Measurements from ENCODE around the gene MICB. TPM values are rescaled to one million over a fixed set of nuclear protein-coding genes. Genes with fewer than 3 reads are reported as not detected.

Gene MICB
- total RNA-seq, 2 donors from 2014 or later: 5.6 to 6.7 TPM

DNA sequence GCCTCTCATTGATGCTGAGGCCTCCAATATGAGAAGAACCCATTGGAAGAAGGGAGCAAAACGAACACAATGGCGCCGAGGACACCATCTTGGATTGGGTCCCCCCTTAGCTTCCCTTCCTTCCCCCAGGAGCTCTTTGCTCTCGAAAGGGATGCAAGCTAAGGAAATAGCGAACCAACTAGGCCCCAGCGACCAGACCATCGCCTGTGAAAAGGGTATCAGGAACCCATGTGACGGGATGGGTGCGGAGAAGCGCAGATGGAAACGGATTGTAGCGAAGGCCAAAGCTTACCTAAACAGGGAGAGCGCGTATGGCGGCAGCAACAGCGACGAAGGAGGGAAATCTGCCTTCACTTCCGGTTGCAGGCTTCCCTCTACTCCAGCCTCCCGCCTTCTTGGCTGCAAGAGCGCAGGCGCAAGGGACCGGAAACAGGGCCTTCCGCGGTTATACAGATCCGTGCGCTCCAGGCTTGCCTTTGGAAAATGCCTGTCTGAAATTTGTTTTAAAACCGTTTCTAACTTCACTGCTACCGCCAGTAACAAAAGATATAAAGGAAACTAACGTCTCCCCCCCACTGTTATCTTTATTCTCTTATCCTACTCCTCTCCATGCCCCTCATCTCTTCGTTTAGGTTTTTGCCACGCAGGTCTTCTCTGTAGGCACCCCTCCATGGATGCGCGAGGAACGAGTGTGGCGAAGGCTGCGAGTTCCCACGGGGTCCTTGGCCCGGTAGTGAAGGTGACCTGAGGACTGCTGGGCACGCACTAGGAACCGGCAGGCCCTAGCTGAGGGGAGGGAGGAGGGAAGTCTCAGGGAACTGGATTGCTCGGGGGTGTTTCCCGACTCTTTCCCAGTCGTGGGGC is 43.9 kb downstream of the MICB start, which contains the start of gene DDX39B:
DDX39B (minus strand) TSS at position 346 of the 864 bp plus-strand sequence. CDS start 1,471 bp downstream, outside the sequence.
- peak; percentile 96 for DNase-seq
- Histone ChIP-seq H3K27ac (peak within 1 kb of the TSS; percentile 95), H3K9me3 (no peaks in the 10 kb centered on the region), H3K9ac (ENCODE audit: low read depth in 2 of 2, low read length in 2 of 2) (peak within 1 kb of the TSS; percentile 77 to 85), H3K27me3 (no peaks in the 10 kb centered on the region), H3K4me3 (peak within 1 kb of the TSS; percentile 72), H3K36me3 (peaks cover 11% of the 10 kb centered on the region), H3K4me1 (peaks cover 11% of the 10 kb centered on the region)
- TF ChIP-seq, protein P1, sequence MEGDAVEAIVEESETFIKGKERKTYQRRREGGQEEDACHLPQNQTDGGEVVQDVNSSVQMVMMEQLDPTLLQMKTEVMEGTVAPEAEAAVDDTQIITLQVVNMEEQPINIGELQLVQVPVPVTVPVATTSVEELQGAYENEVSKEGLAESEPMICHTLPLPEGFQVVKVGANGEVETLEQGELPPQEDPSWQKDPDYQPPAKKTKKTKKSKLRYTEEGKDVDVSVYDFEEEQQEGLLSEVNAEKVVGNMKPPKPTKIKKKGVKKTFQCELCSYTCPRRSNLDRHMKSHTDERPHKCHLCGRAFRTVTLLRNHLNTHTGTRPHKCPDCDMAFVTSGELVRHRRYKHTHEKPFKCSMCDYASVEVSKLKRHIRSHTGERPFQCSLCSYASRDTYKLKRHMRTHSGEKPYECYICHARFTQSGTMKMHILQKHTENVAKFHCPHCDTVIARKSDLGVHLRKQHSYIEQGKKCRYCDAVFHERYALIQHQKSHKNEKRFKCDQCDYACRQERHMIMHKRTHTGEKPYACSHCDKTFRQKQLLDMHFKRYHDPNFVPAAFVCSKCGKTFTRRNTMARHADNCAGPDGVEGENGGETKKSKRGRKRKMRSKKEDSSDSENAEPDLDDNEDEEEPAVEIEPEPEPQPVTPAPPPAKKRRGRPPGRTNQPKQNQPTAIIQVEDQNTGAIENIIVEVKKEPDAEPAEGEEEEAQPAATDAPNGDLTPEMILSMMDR (IDR thresholded peaks at IDR 0.05): no peak
- intact Hi-C loops (cut with DNase I): loop anchor here (10.0 kb wide), 1 partner anchor 47 kb away; the partner anchor contains the start of gene MICB

DNA sequence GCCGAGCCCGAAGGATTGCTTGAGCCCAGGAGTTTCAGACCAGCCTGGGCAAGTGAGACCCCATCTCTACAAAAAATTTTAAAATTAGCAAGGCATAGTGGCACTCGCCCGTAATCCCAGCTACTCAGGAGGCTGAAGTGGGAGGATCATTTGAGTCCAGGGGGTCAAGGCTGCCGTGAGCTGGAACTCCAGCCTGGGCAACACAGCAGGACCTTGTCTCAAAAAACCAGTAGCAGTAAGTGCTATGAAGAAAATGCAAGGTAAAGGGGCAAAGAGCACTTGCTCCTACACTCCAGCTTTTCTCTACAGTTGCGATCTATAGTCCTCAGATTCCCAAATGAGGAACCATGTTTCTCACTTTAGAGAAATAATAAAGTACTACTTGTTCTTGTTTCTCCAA is 45.7 kb downstream of the MICB start:
- Histone ChIP-seq H3K27me3 (no peaks in the 10 kb centered on the region), H3K4me1 (peaks cover 18% of the 10 kb centered on the region), H3K9ac (ENCODE audit: low read depth in 2 of 2, low read length in 2 of 2) (no peak overlapping the region), H3K9me3 (no peaks in the 10 kb centered on the region), H3K36me3 (peaks cover 4% of the 10 kb centered on the region), H3K4me3 (no peak overlapping the region), H3K27ac (no peak overlapping the region)
- DNase-seq: no peak
- intact Hi-C loops (cut with DNase I): loop anchor here (10.0 kb wide), 1 partner anchor 49 kb away; the partner anchor contains the start of gene MICB
- TF ChIP-seq, protein P1 (IDR thresholded peaks at IDR 0.05): no peak

DNA sequence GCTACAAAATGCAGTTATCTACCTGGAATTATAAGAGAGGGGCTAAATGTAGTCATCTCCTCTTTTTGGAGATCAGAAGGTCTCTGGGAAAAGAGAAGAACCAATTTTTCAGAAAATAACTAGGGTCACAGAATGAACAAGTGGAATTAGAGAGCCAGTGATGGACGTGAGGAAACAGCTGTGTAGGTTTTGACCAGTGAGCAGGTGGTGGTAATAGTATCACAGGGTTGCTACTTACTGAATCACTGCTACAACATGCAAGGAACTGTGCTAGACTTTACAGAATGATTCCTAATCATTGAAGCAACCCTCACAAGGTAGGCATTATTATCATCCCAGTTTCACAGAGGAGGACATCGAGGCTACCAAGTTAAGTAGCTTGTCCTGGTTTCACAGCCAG is 46.7 kb downstream of the MICB start:
- H3K9me3 ChIP-seq: no peaks in the 10 kb centered on the region
- H3K27me3 ChIP-seq: no peaks in the 10 kb centered on the region
- H3K9ac ChIP-seq (ENCODE audit: low read depth in 2 of 2, low read length in 2 of 2): no peak overlapping the region
- H3K27ac ChIP-seq: no peak overlapping the region
- intact Hi-C loops (cut with DNase I): loop anchor here (10.0 kb wide), 1 partner anchor 50 kb away; the partner anchor contains the start of gene MICB
- no peak overlapping the region for H3K4me3 ChIP-seq
- H3K36me3 ChIP-seq: no peaks in the 10 kb centered on the region
- TF ChIP-seq, protein P1 (IDR thresholded peaks at IDR 0.05): no peak
- H3K4me1 ChIP-seq: peaks cover 10% of the 10 kb centered on the region
- DNase-seq: no peak

DNA sequence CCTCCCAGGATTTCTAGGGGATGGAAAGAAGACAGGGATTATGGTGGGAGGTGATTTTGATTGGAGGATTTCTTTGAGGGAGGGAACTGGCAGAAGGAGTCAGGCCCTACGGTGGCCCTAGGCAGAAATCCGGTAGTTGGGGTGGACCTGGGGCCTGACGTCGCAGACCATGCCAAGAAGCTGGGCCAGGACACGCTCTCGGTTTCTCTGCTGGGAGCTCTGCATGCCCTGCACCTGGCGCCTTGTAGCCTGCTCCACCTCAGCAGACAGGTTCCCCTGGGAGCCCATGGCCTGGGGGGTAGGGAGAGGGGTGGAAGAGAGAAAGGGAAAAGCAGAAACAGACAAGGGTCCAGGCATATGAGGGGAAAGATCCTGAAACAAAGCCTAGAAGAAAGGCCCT is 47.3 kb downstream of the MICB start:
- Histone ChIP-seq H3K9ac (ENCODE audit: low read depth in 2 of 2, low read length in 2 of 2) (no peak overlapping the region), H3K4me1 (peaks cover 8% of the 10 kb centered on the region), H3K36me3 (no peaks in the 10 kb centered on the region), H3K9me3 (no peaks in the 10 kb centered on the region), H3K27me3 (no peaks in the 10 kb centered on the region), H3K4me3 (no peak overlapping the region), H3K27ac (no peak overlapping the region)
- DNase-seq: no peak
- intact Hi-C loops (cut with DNase I): loop anchor here (10.0 kb wide), 1 partner anchor 50 kb away; the partner anchor contains the start of gene MICB
- TF ChIP-seq, protein P1 (IDR thresholded peaks at IDR 0.05): no peak

DNA sequence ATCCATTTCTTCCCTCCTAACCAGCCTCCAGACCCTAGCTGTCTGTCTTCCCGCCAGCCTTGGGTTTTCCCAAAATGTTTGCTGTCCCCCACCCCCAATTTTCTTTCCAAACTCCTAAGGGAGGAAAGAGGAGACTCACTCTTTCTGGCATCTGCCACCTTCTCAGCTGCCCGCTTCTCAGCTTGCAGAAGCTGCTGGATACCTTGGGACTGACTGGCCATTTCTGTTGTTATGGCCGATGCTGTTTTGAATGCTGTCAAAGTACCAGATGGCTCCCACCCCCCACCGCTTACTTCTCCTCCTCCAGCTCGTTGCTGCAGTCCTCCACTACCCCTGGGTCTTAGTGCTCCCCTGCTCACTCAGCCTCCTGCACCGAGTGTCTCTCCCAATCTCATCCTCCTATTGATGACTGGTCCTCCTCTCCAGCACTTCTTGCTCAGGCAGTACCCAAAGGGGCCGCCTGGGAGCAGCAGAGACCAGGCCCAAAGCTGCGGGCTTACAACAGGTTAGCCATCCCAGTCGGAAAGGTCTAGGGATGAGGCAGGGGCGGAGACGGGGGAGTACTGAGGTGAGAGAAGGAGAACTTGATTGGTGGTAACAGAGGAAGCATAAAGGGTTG is 48.5 kb downstream of the MICB start, which contains the start of gene ATP6V1G2:
ATP6V1G2 (minus strand) TSS at position 270 of the 619 bp plus-strand sequence; CDS start at position 221, 49 bp downstream.
- TF ChIP-seq, protein P1 (IDR thresholded peaks at IDR 0.05): peak; percentile 92
- intact Hi-C loops (cut with DNase I): loop anchor here (2.0 to 10.0 kb wide), 2 partner anchors 52 kb away; partner anchors contain the start of gene MICB
- no peaks in the 10 kb centered on the region for H3K36me3 ChIP-seq
- no peaks in the 10 kb centered on the region for H3K9me3 ChIP-seq
- peak within 1 kb of the TSS; percentile 58 to 76 for H3K9ac ChIP-seq (ENCODE audit: low read depth in 2 of 2, low read length in 2 of 2)
- DNase-seq: peak; percentile 94
- peak within 1 kb of the TSS; percentile 52 for H3K27ac ChIP-seq
- no peaks in the 10 kb centered on the region for H3K27me3 ChIP-seq
- H3K4me1 ChIP-seq: peaks cover 8% of the 10 kb centered on the region
- peak within 1 kb of the TSS; percentile 35 for H3K4me3 ChIP-seq
